DOHH2 (cell line): ENCODE data around the gene PDGFC.

Experiments used
- H3F3A ChIP-seq: fragments of 200-600 bp; sonication (generic), shearing (Covaris generic); 2 replicates; pipeline ENCODE4 v1.6.0; 2016; ENCODE audit warnings: antibody characterized with exemption, mild to moderate bottlenecking; ENCODE audit not compliant: control insufficient read depth, insufficient read depth
- H3K27ac ChIP-seq: fragments of 200-600 bp; sonication (generic); 2 replicates; pipeline ENCODE4 v1.5.1; 2014; ENCODE audit warnings: low read depth, mild to moderate bottlenecking, low read length, moderate library complexity
- H3K27me3 ChIP-seq: fragments of 200-600 bp; sonication (generic); 2 replicates; pipeline ENCODE4 v1.6.1; 2014; ENCODE audit warnings: mild to moderate bottlenecking, low read length, mixed read lengths; ENCODE audit not compliant: control insufficient read depth
- H3K36me3 ChIP-seq: fragments of 200-600 bp; sonication (generic); 2 replicates; pipeline ENCODE4 v1.6.1; 2014; ENCODE audit warnings: mild to moderate bottlenecking, low read length, moderate library complexity, mixed read lengths; ENCODE audit not compliant: control insufficient read depth
- H3K4me1 ChIP-seq: fragments of 200-600 bp; sonication (generic); 2 replicates; pipeline ENCODE4 v1.6.1; 2014; ENCODE audit warnings: mild to moderate bottlenecking, low read length, mixed read lengths; ENCODE audit not compliant: control insufficient read depth
- H3K4me2 ChIP-seq: fragments of 200-600 bp; sonication (generic); 2 replicates; pipeline ENCODE4 v1.6.0; 2014; ENCODE audit warnings: mild to moderate bottlenecking, low read length, moderate library complexity
- H3K4me3 ChIP-seq: fragments of 200-600 bp; sonication (generic); 2 replicates; pipeline ENCODE4 v1.5.1; 2014; ENCODE audit warnings: mild to moderate bottlenecking, low read length, mixed read lengths
- H3K79me2 ChIP-seq: fragments of 200-600 bp; sonication (generic); 2 replicates; pipeline ENCODE4 v1.6.1; 2014; ENCODE audit warnings: mild to moderate bottlenecking, low read length, mixed read lengths; ENCODE audit not compliant: control insufficient read depth
- H3K9me2 ChIP-seq: fragments of 200-600 bp; sonication (generic); replicated peaks from 2 replicates; pipeline ENCODE4 v1.6.1; 2014; ENCODE audit warnings: mild to moderate bottlenecking, low read length, mixed read lengths; ENCODE audit not compliant: control insufficient read depth
- H3K9me3 ChIP-seq: fragments of 200-600 bp; sonication (generic); 2 replicates; pipeline ENCODE4 v1.6.1; 2014; ENCODE audit warnings: antibody characterized with exemption, low read length, mixed read lengths; ENCODE audit not compliant: control insufficient read depth, insufficient read depth
- H4K20me1 ChIP-seq: fragments of 200-600 bp; sonication (generic); 2 replicates; pipeline ENCODE4 v1.6.0; 2014; ENCODE audit warnings: low read depth, mild to moderate bottlenecking, antibody characterized with exemption, low read length, moderate library complexity; ENCODE audit not compliant: control insufficient read depth, insufficient read depth
- CTCF ChIP-seq: fragments of 200-600 bp; sonication (generic); IDR thresholded peaks from one replicate; pipeline ENCODE4 v1.5.1; 2014; ENCODE audit warnings: antibody characterized with exemption, mild to moderate bottlenecking, low read depth, low read length; ENCODE audit not compliant: poor library complexity, severe bottlenecking
- EZH2phosphoT487 ChIP-seq: fragments of 200-600 bp; sonication (generic); IDR thresholded peaks from 2 replicates; pipeline ENCODE4 v1.6.1; 2017; ENCODE audit warnings: borderline replicate concordance, mild to moderate bottlenecking, antibody characterized with exemption, low read length, moderate library complexity, mixed read lengths

PDGFC gene

GRCh38 chr4:156749426-156750403 is 221.9 kb downstream of the PDGFC start:
- H3K4me2 ChIP-seq, result no peak overlapping the region
- TF ChIP-seq EZH2phosphoT487 (no peak), CTCF (no peak)
- H4K20me1 ChIP-seq, result no peaks in the 10 kb centered on the region
- H3K36me3 ChIP-seq, result no peaks in the 10 kb centered on the region
- 0 out of 2 replicates have a peak, but pooled peaks cover under 1% of the 10 kb centered on the region for H3K4me1 ChIP-seq
- H3F3A ChIP-seq, result no peaks in the 10 kb centered on the region
- H3K27ac ChIP-seq, result no peak overlapping the region
- no peaks in the 10 kb centered on the region for H3K9me2 ChIP-seq
- no peak overlapping the region for H3K4me3 ChIP-seq
- H3K27me3 ChIP-seq, result no peaks in the 10 kb centered on the region
- H3K9me3 ChIP-seq, result no peaks in the 10 kb centered on the region
- no peaks in the 10 kb centered on the region for H3K79me2 ChIP-seq

- H3K4me2 ChIP-seq, result no peak overlapping the region
- H3K4me3 ChIP-seq, result no peak overlapping the region
- TF ChIP-seq CTCF, result no peak
- no peak for TF ChIP-seq EZH2phosphoT487
Measured at GRCh38 chr4:156746111-156746510, 225.5 kb downstream of the PDGFC start.

GRCh38 chr4:156738766-156739165 is 232.8 kb downstream of the PDGFC start:
- no peak overlapping the region for H3K4me3 ChIP-seq
- no peak for TF ChIP-seq CTCF
- TF ChIP-seq EZH2phosphoT487, result no peak
- H3K9me2 ChIP-seq, result no peaks in the 10 kb centered on the region
- no peak overlapping the region for H3K27ac ChIP-seq
- H3K4me2 ChIP-seq, result no peak overlapping the region
- H3F3A ChIP-seq, result no peaks in the 10 kb centered on the region
- no peaks in the 10 kb centered on the region for H3K9me3 ChIP-seq
- no peaks in the 10 kb centered on the region for H4K20me1 ChIP-seq
- H3K79me2 ChIP-seq, result no peaks in the 10 kb centered on the region
- no peaks in the 10 kb centered on the region for H3K36me3 ChIP-seq
- no peaks in the 10 kb centered on the region for H3K27me3 ChIP-seq
- no peaks in the 10 kb centered on the region for H3K4me1 ChIP-seq

More at GRCh38 chr4:156746111-156746510, 225.5 kb downstream of the PDGFC start:
- Histone ChIP-seq H3K9me3 (no peaks in the 10 kb centered on the region), H3F3A (no peaks in the 10 kb centered on the region), H3K9me2 (no peaks in the 10 kb centered on the region), H3K4me1 (no peaks in the 10 kb centered on the region), H3K79me2 (no peaks in the 10 kb centered on the region), H3K36me3 (no peaks in the 10 kb centered on the region), H3K27me3 (no peaks in the 10 kb centered on the region), H3K27ac (no peak overlapping the region), H4K20me1 (no peaks in the 10 kb centered on the region)
